Endothelial cell of umbilical vein (primary cell): Measurements from ENCODE around the gene THRSP.

Experiments
- EZH2 ChIP-seq: IDR thresholded peaks from 2 replicates; pipeline ENCODE4 v1.6.1; 2012; ENCODE audit warnings: borderline replicate concordance, low read depth, mild to moderate bottlenecking, moderate library complexity, low read length, inconsistent platforms; ENCODE audit not compliant: severe bottlenecking
- FOS ChIP-seq: IDR thresholded peaks from 2 replicates; pipeline ENCODE4 v1.6.1; 2011; ENCODE audit warnings: mild to moderate bottlenecking, low read length, moderate library complexity, borderline replicate concordance; ENCODE audit not compliant: insufficient read depth
- JUN ChIP-seq: IDR thresholded peaks from 2 replicates; pipeline ENCODE4 v1.6.1; 2011; ENCODE audit warnings: borderline replicate concordance, low read depth; ENCODE audit not compliant: insufficient read length, insufficient read depth
- MAX ChIP-seq: IDR thresholded peaks from 2 replicates; pipeline ENCODE4 v1.6.1; 2011; ENCODE audit not compliant: insufficient read depth, insufficient read length
- MYC ChIP-seq: IDR thresholded peaks from one replicate; pipeline ENCODE4 v1.6.1; 2011; ENCODE audit warnings: mild to moderate bottlenecking, low read depth, low read length
- POLR2A ChIP-seq: IDR thresholded peaks from 2 replicates; pipeline ENCODE4 v1.6.1; 2012; ENCODE audit warnings: low read depth, mild to moderate bottlenecking, control low read depth, low read length
- POLR2AphosphoS5 ChIP-seq: IDR thresholded peaks from 2 replicates; pipeline ENCODE4 v1.6.1; 2012; ENCODE audit warnings: low read depth, mild to moderate bottlenecking, control low read depth, low read length, moderate library complexity; ENCODE audit not compliant: insufficient read depth
- TF ChIP-seq, protein P1 (sequence below), 2 donors: IDR thresholded peaks; 1 replicate in 1 of 2; 2 replicates in 1 of 2; pipeline ENCODE4 v1.5.1; 2011; ENCODE audit warnings: low read length in 2 of 2, mild to moderate bottlenecking in 2 of 2, moderate library complexity in 2 of 2, control low read depth in 1 of 2, inconsistent platforms in 1 of 2, low read depth in 1 of 2; ENCODE audit not compliant: insufficient read depth in 1 of 2; ENCODE audit errors: extremely low read depth in 1 of 2

DNA sequence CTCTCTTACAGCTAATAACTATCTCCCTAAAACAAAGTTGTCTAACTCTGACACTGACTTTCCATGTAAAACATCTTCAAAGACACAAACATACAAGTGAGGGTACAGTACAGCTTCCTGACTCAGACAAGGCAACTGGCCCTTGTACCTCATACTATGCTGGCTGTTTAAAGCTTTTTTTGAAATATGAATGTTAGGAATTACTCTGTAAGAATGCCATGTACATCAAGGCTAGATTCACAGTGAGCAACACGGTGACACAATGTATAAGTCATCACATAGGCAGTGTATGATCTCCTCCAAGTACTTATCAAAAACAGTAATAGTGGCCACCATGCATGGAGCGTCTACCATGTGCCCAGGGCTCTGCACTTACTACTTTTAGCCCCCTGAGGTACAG, 47.2 kb downstream of the THRSP start:
- TF ChIP-seq, protein P1, sequence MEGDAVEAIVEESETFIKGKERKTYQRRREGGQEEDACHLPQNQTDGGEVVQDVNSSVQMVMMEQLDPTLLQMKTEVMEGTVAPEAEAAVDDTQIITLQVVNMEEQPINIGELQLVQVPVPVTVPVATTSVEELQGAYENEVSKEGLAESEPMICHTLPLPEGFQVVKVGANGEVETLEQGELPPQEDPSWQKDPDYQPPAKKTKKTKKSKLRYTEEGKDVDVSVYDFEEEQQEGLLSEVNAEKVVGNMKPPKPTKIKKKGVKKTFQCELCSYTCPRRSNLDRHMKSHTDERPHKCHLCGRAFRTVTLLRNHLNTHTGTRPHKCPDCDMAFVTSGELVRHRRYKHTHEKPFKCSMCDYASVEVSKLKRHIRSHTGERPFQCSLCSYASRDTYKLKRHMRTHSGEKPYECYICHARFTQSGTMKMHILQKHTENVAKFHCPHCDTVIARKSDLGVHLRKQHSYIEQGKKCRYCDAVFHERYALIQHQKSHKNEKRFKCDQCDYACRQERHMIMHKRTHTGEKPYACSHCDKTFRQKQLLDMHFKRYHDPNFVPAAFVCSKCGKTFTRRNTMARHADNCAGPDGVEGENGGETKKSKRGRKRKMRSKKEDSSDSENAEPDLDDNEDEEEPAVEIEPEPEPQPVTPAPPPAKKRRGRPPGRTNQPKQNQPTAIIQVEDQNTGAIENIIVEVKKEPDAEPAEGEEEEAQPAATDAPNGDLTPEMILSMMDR (IDR thresholded peaks at IDR 0.05; ENCODE audit: extremely low read depth in 1 of 2, insufficient read depth in 1 of 2, low read depth in 1 of 2, low read length in 2 of 2) = no peak
- no peak for TF ChIP-seq POLR2A
- no peak for TF ChIP-seq MAX
- TF ChIP-seq MYC = no peak
- TF ChIP-seq EZH2 = no peak
- no peak for TF ChIP-seq POLR2AphosphoS5
- TF ChIP-seq FOS = no peak
- no peak for TF ChIP-seq JUN
